Esophagus muscularis mucosa (tissue), 3 donors: ENCODE measurements around the gene GPC5.

Experiments
- POLR2A ChIP-seq: fragments of 450-650 bp; IDR thresholded peaks from one replicate; pipeline ENCODE4 v1.6.1; 2017; ENCODE audit warnings: antibody characterized with exemption, moderate library complexity, mild to moderate bottlenecking, low read depth
- POLR2AphosphoS5 ChIP-seq, 2 donors: sonication (generic); formaldehyde crosslinking; IDR thresholded peaks; one replicate each; pipeline ENCODE4 v1.6.1; 2017; ENCODE audit warnings: antibody characterized with exemption in 2 of 2
- TF ChIP-seq, protein P1 (sequence below), 3 experiments: fragments of 200-600 bp in 2 of 3; fragments of 450-650 bp in 1 of 3; sonication (generic) in 2 of 3; IDR thresholded peaks; one replicate each; pipeline ENCODE4 v1.5.1; 2017 to 2019; ENCODE audit warnings: antibody characterized with exemption in 3 of 3, mild to moderate bottlenecking in 2 of 3, moderate library complexity in 1 of 3

DNA sequence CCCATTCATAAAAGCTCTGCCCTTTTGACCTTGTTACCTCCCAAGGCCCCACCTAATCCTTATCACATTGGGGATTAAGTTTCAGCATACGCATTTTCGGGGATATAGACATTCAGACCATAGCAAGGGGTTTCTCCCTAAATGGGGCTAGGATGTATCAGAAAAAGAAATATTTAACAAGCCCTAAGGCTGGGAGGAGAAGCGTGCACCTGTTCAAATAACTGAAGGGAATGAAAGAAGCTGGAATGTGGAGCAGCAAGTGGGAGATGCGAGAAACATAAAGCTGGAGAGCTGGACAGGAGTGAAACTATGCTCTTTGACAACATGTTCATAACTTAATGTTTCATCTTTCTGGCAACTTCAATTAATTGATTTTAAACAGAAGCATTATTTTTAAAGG, 1016.4 kb downstream of the GPC5 start:
- TF ChIP-seq POLR2A: no peak
- TF ChIP-seq, protein P1, sequence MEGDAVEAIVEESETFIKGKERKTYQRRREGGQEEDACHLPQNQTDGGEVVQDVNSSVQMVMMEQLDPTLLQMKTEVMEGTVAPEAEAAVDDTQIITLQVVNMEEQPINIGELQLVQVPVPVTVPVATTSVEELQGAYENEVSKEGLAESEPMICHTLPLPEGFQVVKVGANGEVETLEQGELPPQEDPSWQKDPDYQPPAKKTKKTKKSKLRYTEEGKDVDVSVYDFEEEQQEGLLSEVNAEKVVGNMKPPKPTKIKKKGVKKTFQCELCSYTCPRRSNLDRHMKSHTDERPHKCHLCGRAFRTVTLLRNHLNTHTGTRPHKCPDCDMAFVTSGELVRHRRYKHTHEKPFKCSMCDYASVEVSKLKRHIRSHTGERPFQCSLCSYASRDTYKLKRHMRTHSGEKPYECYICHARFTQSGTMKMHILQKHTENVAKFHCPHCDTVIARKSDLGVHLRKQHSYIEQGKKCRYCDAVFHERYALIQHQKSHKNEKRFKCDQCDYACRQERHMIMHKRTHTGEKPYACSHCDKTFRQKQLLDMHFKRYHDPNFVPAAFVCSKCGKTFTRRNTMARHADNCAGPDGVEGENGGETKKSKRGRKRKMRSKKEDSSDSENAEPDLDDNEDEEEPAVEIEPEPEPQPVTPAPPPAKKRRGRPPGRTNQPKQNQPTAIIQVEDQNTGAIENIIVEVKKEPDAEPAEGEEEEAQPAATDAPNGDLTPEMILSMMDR (IDR thresholded peaks at IDR 0.05): no peak
- no peak for TF ChIP-seq POLR2AphosphoS5 (IDR thresholded peaks at IDR 0.05)
